GM21717 (cell line): ENCODE data around the gene RNF11.

Experiments
- ATAC-seq: cut with Tn5 transposase; IDR thresholded peaks from one replicate; pipeline ENCODE4 v1.9.1; 2021; ENCODE audit warnings: mild to moderate bottlenecking, moderate library complexity; ENCODE audit not compliant: unreplicated experiment

The RNF11 gene

GRCh38 chr1:51294566-51295184 lies 58.6 kb downstream of the RNF11 start:
- ATAC-seq: no peak

GRCh38 chr1:51295926-51296325 lies 59.9 kb downstream of the RNF11 start:
- ATAC-seq: no peak

GRCh38 chr1:51296383-51297357 lies 60.6 kb downstream of the RNF11 start:
- ATAC-seq: no peak

DNA sequence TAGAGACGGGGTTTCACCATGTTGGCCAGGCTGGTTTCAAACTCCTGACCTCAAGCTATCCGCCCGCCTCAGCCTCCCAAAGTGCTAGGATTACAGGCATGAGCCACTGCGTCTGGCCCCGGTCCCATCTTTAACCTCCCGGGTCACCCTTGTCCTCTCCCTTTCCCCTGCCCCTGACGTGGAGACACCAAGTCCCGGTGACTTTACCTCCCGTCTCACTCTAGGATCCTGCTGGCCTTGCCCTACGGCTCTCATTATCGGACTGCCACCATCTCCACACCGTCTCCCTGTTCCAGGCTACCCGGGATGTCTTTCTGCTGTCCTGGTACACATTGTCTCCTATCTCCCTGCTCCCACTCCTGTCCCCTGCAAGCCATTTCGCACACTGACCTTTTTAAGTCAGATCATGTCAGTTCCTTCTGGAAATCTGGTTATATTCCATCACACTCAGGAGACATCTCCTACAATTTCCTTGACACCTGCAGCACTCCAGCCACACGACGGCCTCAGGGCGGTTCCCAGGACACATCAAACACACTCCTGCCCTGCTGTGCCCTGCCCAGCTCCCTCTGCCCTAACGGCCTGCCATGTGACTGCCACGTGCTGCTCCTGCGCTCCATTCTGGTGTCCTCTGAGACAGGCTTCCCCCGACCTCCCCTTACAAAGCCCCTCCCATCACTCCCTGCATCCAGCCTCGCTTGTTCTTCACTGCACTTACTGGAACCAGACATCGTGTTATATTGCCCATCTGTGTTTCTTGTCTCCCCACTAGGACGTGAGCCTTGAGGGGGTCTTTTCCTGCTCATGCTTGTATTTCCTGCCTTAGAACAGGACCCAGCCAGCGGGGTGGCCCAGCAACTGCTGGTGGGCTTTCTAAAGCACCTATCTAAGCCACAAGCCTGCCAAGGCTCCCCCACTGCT lies 61.6 kb downstream of the RNF11 start:
- ATAC-seq: no peak

- ATAC-seq: no peak
Observed at GRCh38 chr1:51298322-51298705, 62.2 kb downstream of the RNF11 start.

DNA sequence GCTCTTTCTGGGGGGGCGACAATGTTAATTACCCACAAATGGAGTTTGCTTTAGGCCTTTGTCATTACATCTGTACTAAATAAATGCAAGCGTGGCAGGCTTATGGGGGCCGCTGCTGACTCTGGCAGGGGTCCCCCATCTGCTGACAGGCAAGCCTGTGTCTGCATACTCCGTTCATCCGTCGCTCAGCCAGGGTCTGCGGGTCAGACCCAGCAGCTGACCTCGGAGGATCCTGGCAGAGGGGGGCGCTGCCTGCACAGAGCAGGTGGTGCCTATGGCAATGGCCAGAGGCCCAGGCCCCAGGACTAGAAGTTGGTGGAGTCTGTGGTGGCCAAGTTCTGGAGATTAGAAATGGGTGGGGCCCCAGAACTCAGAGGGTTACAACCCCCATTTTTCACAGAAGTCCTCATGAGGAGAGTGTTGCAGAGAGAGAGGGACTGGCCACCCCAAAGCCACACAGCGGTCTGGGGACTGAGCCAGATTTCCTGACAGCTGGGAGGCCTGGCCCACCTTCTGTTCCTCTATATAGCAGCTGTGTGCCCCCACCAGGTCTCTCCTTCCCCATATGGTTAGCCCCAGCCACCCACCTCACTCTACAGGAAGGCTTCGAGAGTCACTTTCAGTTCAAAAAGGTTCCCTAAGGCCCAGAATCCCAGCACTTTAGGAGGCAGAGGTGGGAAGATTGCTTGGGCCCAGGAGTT lies 63.3 kb downstream of the RNF11 start:
- no peak for ATAC-seq

DNA sequence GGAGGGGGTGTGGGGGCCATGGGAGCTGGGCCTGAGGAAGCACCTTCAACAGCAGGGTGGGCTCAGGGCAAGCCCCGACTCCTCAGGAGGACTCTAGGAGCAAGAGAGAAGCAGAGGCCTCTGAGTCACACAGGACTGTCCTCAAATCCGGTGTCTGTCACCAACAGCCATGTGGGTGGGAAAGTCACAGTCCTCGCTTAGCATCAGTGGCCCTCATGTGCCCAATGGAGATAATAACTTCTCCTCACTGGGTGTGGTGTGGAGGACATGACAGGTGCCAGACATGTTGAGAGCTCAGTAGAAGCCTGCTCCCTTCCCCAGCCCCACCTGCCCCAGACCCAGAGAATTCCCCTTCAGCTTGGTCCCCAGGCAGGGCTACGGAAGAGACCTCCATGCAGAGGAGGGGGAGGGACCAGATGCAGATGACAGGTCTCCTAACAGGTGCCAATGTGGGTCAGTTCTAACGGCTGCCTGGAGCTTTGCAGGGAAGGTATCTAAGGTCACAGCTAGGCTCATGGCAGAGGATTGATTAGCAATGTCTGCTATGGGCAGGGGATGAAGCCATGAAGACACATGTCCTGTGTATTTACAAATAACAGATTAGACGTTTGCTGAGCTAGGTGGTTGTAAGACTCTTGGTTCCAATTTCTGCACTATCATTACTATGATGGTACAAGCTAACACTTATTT lies 64.1 kb downstream of the RNF11 start:
- ATAC-seq: no peak

- ATAC-seq: no peak
Observed at GRCh38 chr1:51301152-51301843, 65.2 kb downstream of the RNF11 start.

DNA sequence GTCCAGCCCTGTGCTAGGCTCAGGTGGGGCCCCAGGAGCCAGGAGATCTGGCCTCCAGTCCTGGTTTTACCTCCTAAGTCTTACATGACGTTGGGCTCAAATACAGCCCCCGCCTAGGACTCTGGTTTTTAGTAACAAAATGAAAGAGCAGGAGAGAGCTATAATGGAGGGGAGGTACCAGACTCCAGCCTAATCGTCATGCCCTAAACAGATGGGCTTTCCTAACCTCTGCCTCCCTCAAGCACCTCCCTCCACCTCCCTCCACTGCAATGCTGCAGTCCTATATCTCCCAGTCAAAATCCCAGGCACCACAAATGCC lies 65.7 kb downstream of the RNF11 start:
- ATAC-seq: no peak

- no peak for ATAC-seq
Observed at GRCh38 chr1:51302270-51302669, 66.2 kb downstream of the RNF11 start.

- no peak for ATAC-seq
Observed at GRCh38 chr1:51302746-51303145, 66.7 kb downstream of the RNF11 start.

GRCh38 chr1:51303315-51303714 lies 67.2 kb downstream of the RNF11 start:
- no peak for ATAC-seq

DNA sequence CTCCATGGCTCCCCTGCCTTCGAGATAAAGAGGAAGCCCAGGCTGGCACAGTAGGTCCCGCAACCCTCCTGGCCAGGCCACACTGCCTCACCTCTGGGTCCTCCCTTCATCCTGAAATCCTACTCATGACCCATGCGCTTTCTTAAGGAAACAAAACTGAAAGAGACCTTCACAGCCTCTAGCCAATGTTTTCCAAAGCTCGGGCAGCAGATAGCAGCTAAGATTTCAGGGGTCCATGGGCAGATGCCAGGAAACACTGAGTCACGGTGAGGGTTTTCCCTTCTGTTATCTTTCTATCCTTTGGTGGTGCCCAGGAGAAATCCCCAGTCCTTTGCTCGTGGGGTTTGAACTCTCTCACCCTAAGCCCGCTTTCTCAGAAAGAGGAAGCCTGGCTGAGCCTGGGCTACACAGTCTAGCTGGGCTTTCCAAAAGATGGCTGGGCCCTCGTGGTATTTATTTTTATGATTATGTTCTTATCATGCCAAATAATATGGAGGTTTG lies 67.7 kb downstream of the RNF11 start:
- peak; percentile 47 for ATAC-seq

DNA sequence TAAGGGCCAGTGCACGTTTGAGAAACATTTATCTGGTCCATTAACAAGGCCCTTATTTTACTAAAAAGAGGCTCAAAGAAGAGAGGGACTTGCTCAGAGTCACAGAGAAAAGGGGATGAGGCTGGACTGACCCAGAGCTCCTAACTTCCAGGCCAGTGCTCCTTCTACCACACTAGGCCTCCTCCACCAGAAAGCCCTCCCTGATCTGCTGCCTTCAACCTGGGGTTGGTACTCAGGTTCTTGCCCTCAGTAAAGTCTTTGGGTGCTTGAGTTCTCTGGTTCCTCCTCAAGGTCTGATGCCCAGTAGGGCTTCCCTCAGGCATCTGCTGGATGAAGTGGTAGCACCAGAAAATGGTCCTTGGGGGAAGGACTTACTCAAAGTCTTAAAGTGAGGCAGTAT lies 68.3 kb downstream of the RNF11 start:
- ATAC-seq: no peak

DNA sequence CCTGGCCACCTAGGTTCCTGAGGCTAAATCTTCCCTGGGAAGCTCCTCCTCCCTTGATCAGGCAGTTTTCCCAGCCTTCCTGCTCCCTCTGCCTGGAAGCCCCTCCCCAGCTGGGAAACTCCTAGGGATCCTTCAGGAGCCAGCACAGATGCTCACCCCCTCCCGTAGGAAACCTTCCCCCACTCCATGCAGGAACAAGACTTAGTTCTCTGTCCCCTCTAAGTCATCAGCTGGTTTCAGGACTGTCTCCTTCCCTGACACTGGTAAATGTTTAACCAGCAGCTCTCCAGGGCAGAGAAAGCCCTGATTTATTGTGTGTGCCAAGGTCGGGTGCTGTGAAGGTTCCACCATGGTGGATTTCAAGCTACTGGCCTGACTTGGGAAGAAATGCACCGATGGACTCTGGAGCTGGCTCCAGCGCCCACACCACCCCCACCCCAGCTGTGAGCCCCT lies 69.3 kb downstream of the RNF11 start:
- ATAC-seq: no peak

- no peak for ATAC-seq
Observed at GRCh38 chr1:51306950-51307349, 70.9 kb downstream of the RNF11 start.

- no peak for ATAC-seq
Observed at GRCh38 chr1:51308636-51309035, 72.6 kb downstream of the RNF11 start.

- ATAC-seq: no peak
Observed at GRCh38 chr1:51309291-51309690, 73.2 kb downstream of the RNF11 start.

DNA sequence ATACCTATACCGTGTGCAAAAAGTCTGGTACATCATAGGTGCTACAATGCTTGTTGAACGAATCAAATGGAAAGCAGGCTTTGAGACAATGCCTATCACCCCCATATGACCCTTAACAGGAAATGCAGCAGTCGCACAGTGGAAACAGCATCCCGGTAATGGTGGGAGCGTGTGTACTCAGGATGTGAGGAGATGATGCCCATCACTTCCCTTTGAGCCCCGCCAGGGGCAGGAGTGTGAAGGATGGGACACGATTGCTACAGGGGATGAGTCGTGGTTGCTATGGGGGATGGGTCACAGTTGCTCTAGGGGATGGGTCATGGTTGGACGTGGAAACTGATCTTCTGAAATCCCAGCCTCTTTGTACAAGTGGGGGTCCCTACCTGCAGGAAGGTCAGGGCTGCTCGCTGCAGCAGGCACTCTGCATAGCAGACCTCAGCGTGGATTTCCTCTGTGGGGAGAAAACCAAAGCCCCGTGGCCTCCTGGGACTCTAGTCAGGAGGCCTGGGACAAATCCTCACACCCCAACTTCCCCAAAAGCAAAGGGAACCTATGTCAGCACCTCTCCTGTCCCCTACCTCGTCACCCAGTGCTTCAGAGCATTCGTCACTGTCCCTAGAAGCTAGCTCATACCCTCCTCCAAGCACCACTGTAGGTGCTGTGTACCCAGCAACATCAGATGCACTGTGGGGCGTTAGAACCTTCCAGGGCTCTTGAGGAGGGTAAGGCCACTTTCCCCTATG lies 75.0 kb downstream of the RNF11 start:
- ATAC-seq: no peak
